ENCODE measurements around the gene PFDN6.

PFDN6 gene

GRCh38 chr6:33296797-33297405, 7.5 kb downstream of the PFDN6 start:
- no peak for DNase-seq

GRCh38 chr6:33297406-33297955, 8.1 kb downstream of the PFDN6 start:
- DNase-seq = peak in 1 of 2 experiments; percentile 74

DNA sequence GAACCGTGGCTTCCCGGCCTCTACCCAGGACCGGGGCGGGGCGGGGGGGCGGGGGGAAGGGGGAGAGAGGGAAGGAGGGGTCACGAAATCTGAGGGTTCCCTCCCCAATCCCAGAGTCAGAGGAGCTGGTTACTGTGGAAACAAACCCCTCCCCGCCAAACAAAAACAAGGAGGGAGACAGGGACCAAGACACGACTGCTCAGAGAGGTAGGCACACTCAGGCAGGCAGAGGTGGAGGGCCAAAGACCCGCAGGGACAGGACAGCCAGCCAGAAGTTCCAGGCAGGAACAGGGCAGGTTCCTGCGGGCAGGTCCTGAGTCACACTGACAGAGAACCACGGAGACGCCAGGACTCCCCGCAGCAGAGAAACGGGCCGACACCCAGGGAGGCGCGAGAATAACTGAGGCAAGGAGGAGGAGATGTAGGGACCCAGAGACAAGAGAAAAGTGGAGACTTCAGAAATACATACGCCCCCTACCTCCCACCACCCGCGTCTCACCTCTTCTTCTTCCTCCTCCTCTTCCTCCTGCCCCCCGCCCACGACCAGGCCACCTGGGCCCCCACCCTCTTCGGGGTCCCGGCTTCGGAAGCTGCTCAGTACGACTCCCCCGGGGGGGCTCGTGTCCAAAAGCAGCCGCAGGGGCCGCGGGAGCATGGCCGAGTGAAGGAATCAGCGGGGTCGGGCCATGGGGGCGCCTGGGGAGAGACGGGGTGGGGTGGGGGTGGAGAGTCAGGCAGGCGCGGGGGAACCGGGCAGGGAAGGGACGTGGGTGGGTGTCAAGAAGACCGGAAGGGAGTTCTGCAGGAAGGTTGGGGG, 8.8 kb downstream of the PFDN6 start:
- DNase-seq = peak; percentile 84 to 93

DNA sequence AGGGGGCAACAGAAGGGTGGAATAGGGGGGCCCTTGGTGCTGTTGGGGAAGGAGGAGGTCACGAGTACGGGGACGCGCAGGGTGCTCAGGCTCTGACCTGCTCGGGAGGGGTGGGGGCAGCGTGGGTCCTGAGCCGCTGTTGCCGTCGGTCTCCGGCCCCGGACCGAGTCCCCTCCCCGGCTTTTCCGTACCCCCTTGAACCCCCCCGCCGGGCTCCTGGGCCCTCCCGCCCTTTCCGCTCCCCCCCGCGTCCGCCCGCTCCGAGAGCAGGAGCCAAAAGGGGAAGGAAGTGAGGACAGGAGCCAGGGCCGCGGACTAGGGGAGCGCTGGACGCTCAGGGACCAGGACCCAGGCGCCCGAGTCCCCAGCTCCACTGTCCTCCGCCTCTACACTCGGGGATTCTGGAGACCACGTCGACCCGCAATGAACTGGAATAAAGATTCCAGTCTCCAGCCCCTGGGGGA, 9.4 kb downstream of the PFDN6 start, which contains the start of gene RGL2:
TSS of gene RGL2 (minus strand) at position 170 of the 464 bp plus-strand sequence. CDS start 332 bp downstream, outside the sequence.
- peak in 1 of 2 experiments; percentile 80 for DNase-seq

GRCh38 chr6:33299237-33299944, 10.0 kb downstream of the PFDN6 start:
- DNase-seq = peak; percentile 73 to 92

DNA sequence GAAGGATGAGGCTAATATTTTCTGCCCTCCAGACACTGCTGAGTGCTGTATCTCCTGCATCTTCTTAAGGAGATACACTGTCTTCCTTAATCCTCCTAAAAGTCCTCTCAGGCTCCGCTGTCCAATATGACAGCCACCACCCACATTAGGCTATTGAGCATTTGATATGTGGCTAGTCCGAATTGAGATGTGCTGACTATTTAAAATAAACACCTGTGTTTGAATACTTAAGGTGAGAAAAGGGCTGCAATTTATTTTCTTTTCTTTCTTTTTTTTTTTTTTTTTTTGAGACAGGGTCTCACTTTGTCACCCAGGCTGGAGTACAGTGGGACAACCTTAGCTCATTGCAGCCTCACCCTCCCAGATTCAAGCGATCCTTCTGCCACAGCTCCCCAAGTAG, 12.5 kb downstream of the PFDN6 start:
- no peak for DNase-seq

- no peak for DNase-seq
Observed at GRCh38 chr6:33304216-33304615, 14.8 kb downstream of the PFDN6 start.

GRCh38 chr6:33305052-33305451, 15.7 kb downstream of the PFDN6 start:
- DNase-seq = no peak

- DNase-seq = no peak
Observed at GRCh38 chr6:33306356-33306755, 17.0 kb downstream of the PFDN6 start.

DNA sequence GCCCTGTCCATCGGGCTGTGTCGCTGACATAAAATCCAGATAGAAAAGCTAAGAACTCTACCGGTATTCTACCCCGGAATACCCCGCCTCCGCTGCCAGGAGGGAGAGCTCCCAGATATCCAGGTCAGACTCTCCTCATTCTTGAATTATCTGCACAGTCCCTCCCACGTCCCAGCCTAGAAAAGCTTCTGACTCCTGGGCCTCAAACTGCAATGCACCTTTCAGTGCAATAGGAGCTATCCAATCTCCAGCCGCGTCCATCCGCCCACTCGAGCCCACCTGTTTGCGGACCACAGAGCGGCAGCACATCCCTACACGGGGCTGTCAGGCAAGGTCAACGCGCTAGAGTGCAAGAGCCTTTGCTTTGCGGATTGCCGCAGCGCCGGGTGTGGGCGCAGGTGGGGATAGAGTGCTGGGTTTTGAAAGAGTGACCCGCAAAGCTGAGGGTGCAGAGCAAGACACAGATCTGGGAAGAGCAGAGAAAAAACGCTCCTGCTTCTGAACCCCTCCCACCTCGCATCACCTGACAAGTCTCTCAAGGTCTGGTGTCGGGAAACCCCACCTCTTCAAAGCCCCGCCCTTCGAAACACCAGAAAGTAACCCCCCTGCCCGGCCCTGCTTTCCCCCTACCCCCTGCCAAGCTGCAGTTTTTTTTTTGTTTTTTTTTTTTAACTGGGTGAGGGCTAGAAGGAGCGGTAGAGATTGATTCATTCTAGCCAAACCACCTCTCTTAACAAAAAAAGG, 23.1 kb downstream of the PFDN6 start:
- DNase-seq = peak; percentile 52 to 83

DNA sequence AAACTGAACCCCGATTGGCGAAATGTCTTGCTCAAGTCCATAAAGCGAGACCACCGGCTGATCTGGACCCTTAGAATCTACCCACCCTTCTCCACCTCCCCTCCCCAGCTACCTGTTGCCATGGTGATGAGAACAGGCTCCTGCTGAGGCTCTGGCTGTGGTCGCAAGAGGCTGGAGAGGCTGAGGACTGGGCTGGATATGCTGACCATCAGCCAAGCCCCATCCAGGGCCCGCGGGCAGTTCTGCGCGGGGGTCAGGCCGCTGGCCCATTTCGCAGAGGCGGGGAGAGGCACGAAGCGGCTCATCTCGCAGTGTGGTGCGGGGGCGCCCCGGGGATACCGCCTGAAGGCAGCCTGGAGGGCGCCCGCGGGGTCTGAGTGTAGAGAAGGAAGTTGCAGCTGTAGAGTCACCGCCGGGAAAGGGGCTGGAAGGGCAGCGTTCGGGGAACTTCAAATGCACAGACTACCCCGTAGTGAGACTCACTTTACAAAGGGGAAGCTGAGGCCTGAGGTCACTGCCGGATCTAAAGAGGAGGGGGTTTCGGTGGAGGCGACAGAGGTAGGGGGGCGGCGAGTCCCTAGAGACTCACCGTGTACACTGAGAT, 23.8 kb downstream of the PFDN6 start:
- peak in 1 of 2 experiments; percentile 32 for DNase-seq

GRCh38 chr6:33313709-33314514, 24.5 kb downstream of the PFDN6 start, which contains the start of gene TAPBP:
Gene TAPBP, minus strand, starts transcription at chr6:33314078. Its CDS starts 37 bp downstream, at chr6:33314041.
- peak in 1 of 2 experiments; percentile 75 for DNase-seq

- DNase-seq = peak; percentile 80 to 89
Observed at GRCh38 chr6:33314515-33314942, 25.1 kb downstream of the PFDN6 start.

GRCh38 chr6:33314943-33315792, 25.8 kb downstream of the PFDN6 start:
- peak in 1 of 2 experiments; percentile 50 for DNase-seq

DNA sequence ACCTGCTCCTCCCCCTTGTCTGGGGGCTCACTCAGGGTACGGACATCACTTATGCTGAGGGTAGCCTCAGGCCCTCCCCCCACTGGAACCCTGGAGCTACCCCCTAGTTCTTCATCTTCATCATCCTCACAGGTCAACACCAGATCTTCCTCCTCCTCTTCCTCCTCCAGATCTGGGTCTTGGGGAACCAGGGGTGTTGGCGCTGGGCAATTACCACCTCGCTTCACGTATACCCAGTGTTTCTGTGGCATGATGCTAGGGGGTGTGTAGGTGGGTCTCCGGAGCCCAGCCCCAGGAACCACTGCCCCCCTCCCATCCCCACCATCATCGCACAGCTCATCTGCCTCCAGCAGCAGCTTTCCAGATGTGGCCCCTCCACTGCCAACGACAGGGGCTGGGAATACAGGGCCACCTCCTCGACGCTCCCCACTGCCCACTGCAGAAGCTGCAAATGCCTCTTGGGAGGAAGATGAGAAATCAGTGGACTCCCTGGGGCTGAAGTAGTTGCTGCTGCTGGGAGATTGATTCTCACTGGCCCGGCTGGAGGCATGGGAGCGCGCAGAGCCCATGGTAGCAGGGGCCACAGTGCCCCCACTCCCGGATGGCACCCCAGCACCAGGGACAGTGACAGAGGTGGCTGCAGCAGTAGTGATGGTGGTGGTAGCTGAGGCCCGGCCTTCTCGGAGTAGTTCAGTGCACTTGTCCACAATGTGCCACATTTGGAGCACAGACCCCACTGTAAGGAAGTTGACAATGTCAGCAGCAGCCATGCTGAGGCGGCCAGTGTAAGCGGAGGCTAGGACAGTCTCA, 26.6 kb downstream of the PFDN6 start:
- DNase-seq = no peak

DNA sequence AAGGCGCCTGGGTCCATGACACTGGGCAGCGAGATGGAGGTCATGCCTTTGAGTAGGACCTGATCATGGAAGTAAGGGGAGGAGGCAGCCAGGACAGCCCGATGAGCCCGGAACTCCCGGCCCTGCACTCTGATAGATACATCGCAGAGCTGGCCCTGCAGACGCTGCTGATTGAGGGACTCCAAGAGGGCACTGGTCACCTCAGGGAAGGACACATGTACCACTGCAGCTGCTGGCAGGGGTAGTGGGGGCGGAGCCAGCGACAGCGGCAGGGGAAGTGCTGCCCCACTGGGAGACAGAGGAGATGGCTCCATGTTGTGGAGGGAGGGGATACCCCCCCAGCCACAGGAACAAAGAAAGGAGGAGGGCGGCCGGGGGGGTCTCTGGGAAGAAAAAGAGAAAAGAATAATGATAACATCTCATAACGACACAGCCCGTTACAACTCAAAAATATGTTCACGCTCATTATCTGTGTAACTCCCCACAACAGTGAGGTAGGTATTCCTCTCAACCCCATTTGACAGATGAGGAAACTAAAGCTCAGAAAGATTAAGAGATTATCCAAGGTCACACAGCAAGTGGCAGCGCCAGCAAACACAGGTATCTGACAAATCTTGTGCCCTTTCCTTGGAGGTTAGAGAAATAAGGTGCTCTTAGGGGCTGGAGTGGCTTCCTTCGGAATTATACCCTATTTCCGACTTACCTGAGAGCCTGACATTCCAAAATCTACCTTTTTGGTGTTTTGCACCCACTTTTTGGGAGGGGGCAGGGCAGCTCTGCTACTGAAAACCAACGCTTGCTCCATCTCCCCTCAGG, 27.4 kb downstream of the PFDN6 start:
- DNase-seq = no peak

DNA sequence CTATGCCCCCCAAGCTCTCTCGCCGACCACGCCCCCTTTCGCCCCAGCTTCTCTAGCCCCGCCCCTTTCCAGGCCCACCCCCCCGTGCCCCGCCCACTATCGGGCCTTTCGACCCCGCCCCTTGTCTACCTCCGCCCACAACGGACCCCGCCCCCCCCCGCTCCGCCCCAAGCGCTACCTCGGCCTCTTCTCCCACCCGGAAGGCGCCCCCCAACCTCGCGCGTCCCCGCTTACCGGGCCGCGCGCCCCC, 27.9 kb downstream of the PFDN6 start:
- no peak for DNase-seq

DNA sequence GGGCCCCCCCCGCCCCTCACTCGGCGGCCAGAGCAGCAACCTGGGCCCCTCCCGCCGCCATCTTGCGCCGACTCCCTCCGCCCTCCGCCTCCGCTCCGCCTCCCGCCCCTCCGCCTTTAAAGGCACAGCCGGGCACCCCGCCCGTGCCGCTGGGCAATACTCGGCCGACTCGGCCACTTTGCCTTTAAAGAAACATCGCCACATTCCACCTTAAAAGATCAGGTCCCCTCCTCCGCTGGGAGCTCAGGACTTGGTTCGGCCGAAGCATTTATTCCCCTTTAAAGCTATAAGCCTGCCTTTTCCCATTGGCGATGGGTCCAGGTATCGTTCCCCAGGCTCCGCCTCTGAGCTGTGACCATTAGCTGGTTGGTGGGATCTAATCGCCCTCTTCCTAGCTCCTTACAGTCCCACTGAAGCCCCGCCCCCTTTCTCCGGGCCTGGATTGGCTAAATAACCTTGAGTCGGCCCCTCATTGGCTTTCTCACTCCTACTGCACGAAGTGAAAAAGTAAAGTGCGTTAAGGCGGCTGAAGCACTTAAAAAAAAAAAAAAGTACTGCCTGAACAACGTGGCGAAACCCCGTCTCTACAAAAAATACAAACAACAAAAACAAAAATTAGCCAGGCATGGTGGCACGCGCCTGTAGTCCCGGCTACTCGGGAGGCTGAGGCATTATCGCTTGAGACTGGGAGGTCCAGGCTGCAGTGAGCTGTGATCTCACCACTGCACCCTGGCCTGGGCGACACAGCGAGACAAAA, 28.4 kb downstream of the PFDN6 start, which contains the start of gene ZBTB22:
TSS of gene ZBTB22 (minus strand) at position 76 of the 757 bp plus-strand sequence. CDS start 828 bp downstream, outside the sequence.
- DNase-seq = peak; percentile 98 to 99
